Fibroblast of lung (primary cell): ENCODE data around the gene SMC5.

ENCODE experiments used
- EZH2 ChIP-seq: IDR thresholded peaks from 2 replicates; pipeline ENCODE4 v1.5.1; 2012; ENCODE audit warnings: low read length, control low read depth, mild to moderate bottlenecking; ENCODE audit errors: missing control alignments
- TF ChIP-seq, protein P1 (sequence below), 2 donors: IDR thresholded peaks in 1 of 2; conservative IDR thresholded peaks in 1 of 2; 1 replicate in 1 of 2; 2 replicates in 1 of 2; pipeline ENCODE4 v1.5.1; 2011 to 2012; ENCODE audit warnings: low read length in 2 of 2, control low read depth in 1 of 2, inconsistent platforms in 1 of 2, low read depth in 1 of 2, mild to moderate bottlenecking in 1 of 2

DNA sequence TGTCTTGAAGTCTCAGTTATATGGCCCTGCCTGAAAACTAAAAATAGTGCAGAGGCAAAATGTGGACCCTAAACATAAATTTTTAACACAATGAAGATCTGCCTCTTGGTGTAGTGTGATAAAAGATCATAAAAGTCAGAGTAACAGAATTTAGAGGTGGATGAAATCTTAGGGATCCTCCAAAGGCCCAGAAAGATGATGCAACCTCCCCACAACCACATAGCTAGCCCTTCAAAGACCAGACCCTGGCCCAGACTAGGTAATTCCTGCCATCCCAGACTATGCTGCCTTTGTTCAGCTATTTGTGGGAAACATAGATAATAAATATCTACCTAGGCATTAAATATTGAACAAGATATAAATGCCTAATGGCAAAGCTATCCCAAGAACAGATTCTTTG is 140.4 kb downstream of the SMC5 start:
- TF ChIP-seq, protein P1, sequence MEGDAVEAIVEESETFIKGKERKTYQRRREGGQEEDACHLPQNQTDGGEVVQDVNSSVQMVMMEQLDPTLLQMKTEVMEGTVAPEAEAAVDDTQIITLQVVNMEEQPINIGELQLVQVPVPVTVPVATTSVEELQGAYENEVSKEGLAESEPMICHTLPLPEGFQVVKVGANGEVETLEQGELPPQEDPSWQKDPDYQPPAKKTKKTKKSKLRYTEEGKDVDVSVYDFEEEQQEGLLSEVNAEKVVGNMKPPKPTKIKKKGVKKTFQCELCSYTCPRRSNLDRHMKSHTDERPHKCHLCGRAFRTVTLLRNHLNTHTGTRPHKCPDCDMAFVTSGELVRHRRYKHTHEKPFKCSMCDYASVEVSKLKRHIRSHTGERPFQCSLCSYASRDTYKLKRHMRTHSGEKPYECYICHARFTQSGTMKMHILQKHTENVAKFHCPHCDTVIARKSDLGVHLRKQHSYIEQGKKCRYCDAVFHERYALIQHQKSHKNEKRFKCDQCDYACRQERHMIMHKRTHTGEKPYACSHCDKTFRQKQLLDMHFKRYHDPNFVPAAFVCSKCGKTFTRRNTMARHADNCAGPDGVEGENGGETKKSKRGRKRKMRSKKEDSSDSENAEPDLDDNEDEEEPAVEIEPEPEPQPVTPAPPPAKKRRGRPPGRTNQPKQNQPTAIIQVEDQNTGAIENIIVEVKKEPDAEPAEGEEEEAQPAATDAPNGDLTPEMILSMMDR (conservative IDR thresholded peaks at IDR 0.05 in 1 of 2, IDR thresholded peaks at IDR 0.05 in 1 of 2; ENCODE audit: low read depth in 1 of 2, low read length in 2 of 2): no peak
- no peak for TF ChIP-seq EZH2
